Left lobe of liver (tissue), 2 donors: ENCODE measurements around the gene CNTN4. TPM values are rescaled to one million over a fixed set of nuclear protein-coding genes. Genes with fewer than 3 reads are reported as not detected.

Source experiments
- ATAC-seq: fragments of 200-7000 bp; cut with Tn5 transposase; one replicate; pipeline ENCODE4 v1.9.1; 2020; ENCODE audit warnings: mild to moderate bottlenecking, moderate library complexity
- DNase-seq: peaks from one replicate; pipeline ENCODE4 v3.0.0-alpha.2; 2020; ENCODE audit warnings: low spot score
- total RNA-seq: library from RNA; stranded (reverse); gene quantifications from one replicate; pipeline ENCODE4 v1.2.1, GENCODE V29; 2021
- donor health status: DM: no; HTN: no; CAD: no; lungs with moderate emphysema.
- donor health status: DM: no; HTN: yes; CAD: no.

Gene CNTN4
- total RNA-seq, 1 donor from 2014 or later = 3.3 TPM

DNA sequence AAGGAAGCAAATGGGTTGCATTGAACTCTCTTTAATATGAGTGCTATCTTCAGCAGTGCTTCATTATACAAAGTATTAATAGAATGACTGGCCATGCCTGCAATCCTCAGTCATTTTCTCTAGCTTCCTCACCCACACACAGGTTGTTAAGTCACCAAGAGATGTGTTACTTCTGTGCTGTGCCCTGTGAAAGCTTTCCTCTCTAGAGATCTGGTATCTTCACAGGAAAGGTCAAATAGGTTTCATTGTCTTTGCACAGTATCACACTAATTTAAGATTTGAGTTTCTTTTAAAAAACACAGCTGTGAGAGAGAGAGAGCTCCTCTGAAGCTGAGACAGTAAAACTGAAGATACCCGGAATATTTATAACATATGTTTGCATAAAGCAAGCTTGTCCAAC, 278.6 kb downstream of the CNTN4 start:
- no peak for ATAC-seq
- no peak for DNase-seq

DNA sequence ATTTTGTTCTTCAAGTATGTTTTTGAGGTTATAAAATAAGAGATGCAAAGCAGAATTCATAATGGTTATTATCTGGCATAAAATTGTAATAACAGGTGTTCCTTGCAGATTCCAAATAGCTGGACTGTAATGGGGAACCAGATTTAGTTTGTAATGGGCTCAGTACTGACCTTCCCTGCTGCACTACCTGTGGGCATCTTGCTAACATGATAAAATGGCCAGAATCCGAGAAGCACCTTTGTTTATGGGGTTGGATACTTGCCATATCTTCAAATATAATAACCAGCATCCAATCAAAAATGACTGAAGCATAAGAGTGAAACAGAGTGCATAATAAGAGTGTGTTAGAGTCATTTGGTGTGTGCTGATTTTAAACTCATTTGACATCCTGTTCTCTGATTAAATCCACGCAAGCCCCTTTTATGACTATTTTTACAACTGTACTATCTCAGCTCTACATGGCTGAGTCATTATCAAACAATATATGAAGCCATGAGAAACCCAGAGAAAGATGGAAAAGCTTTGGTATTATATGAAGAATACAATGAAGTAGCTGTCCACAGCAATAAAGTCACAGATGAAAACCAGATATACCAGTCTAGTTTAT, 292.4 kb downstream of the CNTN4 start:
- DNase-seq = no peak
- ATAC-seq = no peak

DNA sequence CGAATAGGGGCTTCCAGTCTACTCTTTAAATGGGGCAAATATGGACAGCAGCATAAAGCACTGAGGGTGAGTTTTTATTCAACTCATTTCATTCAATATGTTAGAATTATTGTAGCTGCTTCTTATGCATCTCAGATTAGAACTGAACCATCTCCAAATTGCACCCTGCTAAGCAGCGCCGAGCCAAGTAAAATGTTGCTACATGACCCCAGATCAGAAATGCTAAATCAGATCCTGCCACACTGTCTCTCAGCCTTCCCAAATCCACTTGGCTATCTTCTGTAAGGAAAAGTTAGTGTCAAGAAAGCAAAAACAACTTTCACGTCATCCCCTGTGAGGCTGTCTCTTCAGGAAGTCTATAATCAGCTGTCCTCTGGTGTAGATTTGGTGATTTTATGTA, 293.2 kb downstream of the CNTN4 start:
- ATAC-seq = no peak
- no peak for DNase-seq

DNA sequence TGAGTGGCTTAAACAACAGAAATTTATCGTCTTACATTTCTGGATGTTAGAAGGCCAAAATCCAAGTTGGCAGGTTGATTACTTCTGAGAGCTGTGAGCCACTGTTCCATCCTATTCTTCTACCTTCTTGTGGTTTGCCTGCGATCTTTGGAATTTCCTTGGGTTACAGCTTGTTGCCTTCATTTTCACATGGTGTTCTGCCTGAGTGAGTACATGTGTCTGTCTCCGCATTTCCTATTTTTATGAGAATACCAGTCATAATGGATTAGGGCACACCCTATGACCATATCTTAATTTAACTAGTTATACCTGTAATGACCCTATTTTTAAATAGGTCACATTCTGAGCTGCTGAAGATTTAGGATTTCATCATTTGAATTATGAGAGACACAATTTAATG, 294.3 kb downstream of the CNTN4 start:
- ATAC-seq = no peak
- no peak for DNase-seq

DNA sequence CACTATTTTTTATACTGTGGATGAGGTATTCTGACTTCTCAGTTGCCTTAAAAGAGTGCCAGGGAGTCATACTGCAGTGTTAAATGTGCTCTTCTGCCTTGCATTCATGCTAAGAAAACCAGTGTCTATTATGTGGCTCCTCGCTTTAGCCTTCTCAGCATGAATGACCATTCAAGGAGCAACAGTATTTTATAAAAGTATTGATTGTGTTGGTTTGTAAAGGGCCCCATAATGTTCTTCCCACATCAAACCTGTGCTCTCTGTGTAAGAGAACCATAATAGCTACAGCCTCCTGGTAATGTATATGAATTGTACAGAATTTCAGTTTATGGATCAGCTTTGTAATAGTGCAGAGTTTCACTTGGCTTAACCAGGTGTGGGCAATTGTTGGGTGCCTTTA, 316.4 kb downstream of the CNTN4 start:
- DNase-seq = no peak
- ATAC-seq = no peak

DNA sequence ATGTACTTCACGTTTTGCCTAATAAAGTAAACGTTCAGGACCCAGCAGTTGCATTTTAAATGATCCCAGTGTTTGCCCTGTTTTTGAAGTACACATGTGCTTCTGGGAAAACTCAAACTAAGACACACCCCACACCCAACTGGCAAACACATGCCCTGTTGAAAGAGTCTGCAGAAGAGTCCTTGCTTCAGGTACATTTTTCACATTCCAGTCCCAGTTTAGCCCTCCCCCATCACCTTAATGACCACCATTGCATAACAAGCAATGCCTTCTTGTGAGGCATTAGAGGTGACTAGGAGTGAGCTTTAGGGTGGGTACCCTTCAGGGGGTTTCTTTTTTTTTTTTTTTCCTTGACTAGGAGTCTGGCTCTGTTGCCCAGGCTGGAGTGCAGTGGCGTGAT, 322.3 kb downstream of the CNTN4 start:
- no peak for DNase-seq

DNA sequence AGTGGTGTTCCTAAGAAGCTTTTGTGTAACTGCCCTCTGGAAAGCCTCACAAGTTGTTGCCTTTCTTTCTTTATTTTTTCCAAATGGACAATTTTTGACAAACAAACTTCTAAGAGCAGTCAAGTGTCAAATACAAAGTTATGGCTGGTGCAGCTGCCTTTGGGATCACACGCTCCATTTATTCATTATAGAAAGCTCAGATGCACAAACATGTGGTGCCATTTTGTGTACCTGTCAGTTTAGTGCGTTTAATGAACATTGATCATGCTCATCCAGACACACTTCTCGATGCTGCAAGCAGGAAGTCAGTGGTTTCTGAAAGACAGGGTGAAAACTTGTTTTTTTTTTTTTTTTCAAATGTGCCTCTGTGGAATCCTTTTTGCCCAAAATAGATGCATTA, 324.5 kb downstream of the CNTN4 start:
- no peak for DNase-seq
- ATAC-seq = no peak

More for the DNA sequence above, 322.3 kb downstream of the CNTN4 start:
- ATAC-seq = no peak

DNA sequence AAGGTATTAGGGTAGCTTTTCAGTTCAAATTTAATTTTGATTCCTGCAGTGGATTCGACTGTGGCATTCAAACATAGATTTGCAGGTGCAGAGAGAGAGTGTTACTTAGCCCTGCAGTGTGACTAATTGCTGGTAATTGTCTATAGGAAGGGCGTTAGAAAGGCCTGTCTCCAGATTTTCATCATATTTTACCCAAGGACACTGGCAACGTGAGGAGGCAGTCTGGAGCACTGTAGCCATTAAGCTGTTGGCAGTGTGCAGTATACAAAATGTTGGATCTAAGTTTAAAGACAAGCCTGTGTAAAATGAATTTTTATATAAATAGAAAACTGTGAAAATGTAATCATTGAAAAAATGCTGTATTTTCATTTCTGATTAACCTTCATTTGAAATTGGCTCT, 342.9 kb downstream of the CNTN4 start:
- ATAC-seq (no peak), DNase-seq (no peak)

DNA sequence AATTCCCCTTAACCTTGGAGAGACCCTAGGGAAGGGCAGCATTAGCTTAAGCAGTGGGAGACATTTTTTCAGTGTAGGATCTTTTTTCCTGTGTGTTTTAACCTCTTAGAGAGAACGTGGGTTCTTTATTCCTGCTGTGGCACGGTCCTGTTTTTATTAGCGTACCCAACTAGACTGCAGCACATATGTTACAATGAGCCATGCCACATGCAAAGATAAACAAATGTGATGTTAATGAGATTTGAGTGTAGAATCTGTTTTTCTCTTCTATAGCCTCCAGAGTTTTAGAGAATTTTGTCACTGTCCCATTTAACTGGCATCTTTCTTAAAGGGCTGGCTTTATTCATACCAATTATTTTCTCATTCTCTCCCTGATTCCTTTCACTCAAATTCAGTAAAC, 347.5 kb downstream of the CNTN4 start:
- no peak for DNase-seq
- ATAC-seq = no peak

DNA sequence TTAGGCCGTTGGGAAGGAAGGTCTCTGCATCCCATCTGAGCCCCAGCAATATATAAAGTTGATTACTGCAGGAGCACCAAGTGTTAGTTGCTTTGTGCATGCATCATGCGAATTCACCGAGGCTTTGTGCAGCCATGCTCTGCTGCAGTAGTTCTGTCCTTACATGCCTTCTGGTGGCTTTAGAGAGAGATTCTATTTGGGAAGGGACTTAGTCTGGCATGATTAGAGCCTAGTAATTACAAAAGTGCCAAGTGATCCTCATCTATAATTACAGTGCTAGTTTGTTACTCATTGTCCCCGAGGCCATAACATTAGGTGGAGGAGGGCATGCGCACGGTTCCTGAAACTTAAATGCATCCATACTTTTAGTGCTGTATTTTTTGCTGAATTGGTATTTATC, 353.6 kb downstream of the CNTN4 start:
- ATAC-seq (no peak), DNase-seq (no peak)

DNA sequence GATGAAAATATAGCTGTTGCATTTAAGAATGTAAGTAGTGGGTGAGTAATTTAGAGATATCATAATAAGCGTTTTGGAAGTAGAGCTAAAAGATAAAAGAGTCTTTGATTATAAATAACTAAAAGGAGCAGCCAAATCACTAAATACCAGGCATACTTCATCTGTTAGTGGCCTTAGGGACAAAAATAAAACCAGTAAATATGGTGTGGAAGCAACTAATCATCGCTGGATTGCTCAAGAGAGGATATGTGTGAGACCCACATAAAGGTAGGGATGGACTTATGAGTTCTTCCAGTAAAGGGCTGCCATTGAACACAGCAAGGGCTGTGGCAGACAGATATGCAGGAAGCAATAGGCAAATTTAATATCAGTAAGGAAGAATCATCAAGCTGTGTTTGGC, 356.2 kb downstream of the CNTN4 start:
- DNase-seq = no peak
- no peak for ATAC-seq

DNA sequence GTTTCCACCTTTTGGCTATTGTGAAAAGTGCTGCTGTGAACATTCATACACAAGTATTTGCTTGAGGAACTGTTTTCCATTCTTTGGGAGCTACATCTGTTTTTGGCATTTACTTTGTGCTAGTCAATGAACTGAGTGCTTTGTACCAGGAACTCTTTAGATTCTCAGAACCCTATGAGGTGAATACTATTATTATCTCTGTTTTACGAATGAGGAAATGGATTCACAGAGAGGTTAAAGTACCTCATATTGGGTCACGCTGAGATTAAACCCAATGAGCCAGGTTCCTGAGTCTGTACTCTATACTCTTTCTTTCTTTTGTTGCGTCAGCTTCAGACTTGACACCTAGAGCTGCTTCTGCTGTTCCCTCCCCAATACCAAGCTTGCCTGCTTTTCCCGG, 358.1 kb downstream of the CNTN4 start:
- ATAC-seq (no peak), DNase-seq (no peak)

DNA sequence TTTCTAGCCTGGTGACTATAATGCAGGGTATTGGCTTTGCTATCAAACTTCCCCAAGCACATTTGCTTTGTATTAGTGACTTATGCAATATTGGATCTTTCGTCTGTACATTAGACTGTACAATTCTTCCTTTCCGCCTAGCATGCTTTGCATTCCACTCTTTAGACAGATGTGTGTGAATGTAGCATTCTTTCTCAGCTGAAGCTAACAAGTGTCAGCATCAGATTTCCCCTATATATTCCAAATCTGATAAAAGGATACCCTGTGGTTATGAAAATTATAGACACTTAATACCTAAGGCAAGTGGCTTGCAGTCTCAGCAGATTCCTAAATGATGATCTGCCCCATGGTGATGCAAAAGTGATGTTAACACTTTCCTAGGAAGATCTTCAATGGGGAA, 360.1 kb downstream of the CNTN4 start:
- no peak for DNase-seq
- ATAC-seq = no peak

DNA sequence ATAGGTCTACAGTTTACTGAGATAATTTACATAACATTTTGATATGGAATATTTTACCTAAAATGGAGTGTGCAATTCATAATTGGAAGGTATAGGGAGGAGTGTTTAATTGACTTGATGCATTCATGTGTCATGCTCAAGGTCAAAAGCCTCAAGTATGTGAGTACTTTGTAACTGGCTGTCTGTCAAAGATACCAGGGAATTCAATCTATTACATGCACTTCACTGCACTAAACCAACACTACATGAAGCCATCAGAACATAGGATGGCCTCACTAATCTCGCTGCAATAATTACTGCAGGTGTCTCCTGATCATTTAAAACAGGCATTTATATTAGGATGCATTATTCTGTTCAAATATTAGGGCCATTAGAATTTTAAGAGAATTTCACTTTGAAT, 367.2 kb downstream of the CNTN4 start:
- DNase-seq (no peak), ATAC-seq (no peak)

DNA sequence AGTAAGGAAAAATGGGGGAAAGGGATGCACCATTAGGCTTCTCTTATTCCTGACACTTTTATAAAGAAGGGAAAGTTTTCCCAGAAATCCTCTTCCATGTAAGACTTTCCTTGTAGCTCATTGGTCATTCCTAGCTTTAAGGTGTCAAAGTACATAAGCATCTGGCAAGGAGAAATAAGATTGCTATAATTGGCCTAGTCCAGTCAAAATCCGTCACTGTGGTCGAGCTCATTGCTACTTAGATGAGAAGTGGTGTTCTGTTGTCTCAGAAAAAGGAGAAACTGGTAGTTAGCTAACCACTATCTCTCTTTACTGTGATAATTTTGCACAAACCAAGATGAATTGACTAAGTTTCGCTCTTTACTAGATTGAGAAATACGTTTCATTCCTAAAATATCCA, 370.1 kb downstream of the CNTN4 start:
- DNase-seq = no peak
- no peak for ATAC-seq

DNA sequence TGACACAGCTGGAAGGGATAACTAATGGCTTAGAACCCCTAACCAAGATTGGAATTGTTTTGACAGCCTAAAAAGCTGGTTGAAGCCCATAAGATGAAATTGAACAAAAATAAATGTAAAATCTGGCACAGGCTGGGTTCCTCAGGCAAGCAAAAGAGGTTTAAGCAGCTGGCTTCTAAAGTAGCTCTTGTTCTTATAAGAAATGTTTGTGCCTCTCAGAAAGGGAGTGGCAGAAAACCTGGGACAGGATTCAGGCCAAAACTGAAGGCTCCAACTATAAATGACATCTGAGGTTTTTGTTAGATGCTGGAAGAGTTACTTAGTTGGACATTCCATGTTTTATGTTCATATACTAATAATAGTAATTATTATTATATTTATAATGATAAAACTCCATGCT, 378.3 kb downstream of the CNTN4 start:
- no peak for ATAC-seq

DNA sequence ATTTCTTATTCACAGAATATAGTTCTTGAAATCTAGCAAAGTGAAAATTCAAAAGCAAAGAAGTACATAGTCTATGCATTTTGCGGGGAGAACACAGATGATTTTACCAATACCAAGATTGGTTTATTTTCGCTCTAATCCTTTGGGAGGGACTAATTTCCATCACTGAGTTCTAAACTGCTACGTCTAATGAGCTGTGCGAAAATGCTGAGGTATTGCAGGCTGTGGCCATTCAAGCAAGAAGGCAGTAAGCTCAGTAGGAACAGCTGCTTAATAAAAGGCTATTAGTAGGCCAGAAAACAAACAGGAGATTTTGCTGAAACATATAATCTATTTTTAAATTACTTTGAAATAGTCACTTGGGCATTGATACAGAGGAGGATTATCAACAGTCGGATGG, 379.0 kb downstream of the CNTN4 start:
- DNase-seq = no peak
- ATAC-seq = no peak

More for the DNA sequence above, 378.3 kb downstream of the CNTN4 start:
- DNase-seq = no peak

DNA sequence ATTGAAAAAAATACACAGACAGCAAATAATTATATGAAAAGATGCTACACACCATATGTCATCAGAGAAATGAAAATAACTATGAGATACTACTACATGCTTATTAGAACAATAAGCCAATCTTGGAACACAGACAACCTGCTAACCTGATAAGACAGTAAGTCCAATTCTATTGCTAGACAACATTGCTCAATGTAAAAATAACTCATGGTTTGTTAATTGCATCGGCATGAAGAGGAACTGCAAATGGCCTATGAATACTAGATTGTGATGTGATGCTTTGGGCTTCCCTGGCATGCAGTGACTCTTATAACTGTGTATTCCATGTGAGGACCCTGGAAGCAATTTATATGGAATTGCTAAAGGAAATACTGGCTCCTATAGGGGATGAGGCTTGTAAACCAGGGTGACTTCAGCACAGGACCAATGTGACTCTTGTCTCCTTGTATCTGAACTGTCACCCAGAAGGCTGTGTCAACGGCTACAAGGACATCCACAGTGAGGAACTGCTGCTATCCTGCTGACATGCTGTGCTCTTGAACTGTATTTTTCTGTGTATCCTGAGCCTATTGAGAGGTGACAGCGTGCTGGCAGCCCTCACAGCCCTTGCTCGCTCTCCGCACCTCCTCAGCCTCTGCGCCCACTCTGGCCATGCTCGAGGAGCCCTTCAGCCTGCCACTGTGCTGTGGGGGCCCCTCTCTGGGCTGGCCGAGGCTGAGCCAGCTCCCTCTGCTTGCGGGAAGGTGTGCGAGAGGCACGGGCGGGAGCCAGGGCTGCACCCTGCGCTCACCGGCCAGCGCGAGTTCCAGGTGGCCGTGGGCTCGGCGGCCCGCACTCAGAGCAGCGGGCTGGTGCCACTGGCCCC, 385.7 kb downstream of the CNTN4 start:
- ATAC-seq = no peak
- no peak for DNase-seq

DNA sequence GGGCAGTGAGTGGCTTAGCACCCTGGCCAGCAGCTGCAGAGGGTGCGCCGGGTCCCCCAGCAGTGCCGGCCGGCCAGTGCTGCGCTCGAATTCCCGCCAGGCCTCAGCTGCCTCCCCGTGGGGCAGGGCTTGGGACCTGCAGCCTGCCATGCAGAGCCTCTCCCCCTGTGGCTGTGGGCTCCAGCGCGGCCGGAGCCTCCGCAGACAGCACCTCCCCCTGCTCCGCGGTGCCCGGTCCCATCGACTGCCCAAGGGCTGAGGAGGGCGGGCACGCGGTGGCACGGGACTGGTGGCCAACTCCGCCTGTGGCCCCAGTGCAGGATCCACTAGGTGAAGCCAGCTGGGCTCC, 386.3 kb downstream of the CNTN4 start:
- DNase-seq = no peak
- ATAC-seq = no peak

DNA sequence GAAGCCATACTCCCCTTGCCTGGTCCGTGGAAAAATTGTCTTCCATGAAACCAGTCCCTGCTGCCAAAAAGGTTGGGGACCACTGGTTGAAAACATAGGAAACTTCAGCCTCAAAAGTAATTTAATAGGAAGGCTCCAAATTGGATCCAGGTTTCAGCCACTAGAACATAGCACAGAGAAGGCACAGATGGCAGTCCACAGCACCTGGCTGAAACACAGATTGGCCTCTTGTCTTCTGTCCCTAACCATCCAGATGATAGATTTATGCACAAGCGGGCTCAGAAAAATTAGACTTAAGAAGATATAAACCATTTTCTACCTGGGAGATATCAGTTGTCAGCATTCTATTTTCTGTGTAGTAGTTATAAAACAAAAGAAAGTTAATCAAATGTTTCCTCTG, 397.1 kb downstream of the CNTN4 start:
- DNase-seq (no peak), ATAC-seq (no peak)

DNA sequence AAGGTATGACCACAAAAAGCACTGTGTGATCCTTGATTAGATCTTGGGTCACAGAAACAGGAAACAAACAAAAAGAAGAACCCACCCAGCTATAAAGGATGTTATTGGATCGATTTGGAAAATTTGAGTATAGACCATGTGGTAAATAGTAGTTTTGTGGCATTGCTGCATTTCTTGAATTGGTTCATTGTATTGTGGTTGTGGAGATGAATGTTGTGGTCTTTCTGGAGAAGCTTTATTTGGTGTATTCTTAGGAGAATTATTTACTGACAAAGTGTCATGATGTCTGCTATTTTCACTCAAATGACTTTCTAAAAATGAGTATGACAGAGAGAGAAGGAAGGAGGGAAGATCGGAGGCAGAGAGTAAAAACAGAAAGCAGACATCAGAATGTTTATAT, 406.2 kb downstream of the CNTN4 start:
- DNase-seq (no peak), ATAC-seq (no peak)

DNA sequence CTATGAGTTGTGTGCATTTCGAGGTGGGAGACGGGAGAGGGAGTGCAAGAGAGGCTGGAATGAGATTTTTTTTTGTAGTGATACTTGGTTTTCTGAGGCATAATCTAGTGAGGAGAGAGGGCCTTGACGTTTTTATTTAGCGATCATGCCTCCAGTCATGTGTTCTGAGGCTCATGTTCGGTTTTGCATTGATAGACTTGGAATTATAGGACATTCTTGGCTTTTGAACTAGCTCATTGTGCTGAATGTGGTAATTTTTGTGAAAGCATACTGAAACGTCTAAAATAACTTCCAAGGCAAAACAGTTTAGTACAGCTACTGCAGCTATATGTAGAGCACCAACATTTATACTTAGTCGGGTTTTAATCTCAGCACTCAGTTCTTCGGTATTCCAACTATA, 408.1 kb downstream of the CNTN4 start:
- DNase-seq (no peak), ATAC-seq (no peak)

DNA sequence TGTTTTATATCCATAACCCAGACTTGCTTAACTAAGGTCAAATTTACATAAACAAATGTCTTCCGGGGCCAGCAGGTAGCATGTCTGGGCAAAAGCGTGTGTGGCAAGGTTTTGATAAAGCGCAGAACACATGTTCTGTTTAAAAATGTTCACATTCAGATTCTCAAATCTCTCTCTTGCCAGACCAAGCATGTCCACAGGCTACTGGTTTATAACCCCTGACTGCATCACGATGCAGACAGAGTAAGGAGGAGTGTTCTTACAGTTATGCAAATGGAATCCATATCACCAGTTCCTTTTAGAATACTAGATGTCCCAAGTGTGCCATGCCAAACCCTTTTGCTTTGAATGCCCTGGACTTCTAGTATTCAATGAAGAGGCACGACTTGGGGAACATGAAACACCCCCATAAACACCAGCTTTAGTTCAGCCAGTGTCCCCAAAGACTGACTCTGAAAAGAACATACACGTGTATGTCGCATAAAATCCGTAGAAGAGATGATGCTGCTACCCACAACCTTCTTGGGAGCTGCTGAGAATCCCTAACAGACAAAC, 412.0 kb downstream of the CNTN4 start:
- DNase-seq (no peak), ATAC-seq (no peak)
